Globus pallidus (tissue), 1 donor: ENCODE measurements around the gene PRKN.
"Not testable (repeated sequence)": the region's sequence is repeated elsewhere in the genome, so short reads cannot be mapped to it uniquely, and the experiment has no call there.

Source experiments
- DNase-seq: peaks from one replicate; pipeline ENCODE4 v3.0.0-alpha.2; 2015; ENCODE audit warnings: low spot score

The PRKN gene

GRCh38 chr6:161543684-161544309 is 1183.8 kb downstream of the PRKN start:
- DNase-seq, result no peak

GRCh38 chr6:161542346-161542980 is 1185.1 kb downstream of the PRKN start:
- DNase-seq, result no peak

- no peak for DNase-seq
Observed at GRCh38 chr6:161540532-161540931, 1187.0 kb downstream of the PRKN start.

- DNase-seq, result no peak
Observed at GRCh38 chr6:161536224-161536630, 1191.3 kb downstream of the PRKN start.

- no peak for DNase-seq
Observed at GRCh38 chr6:161534264-161534873, 1193.2 kb downstream of the PRKN start.

- DNase-seq, result no peak
Observed at GRCh38 chr6:161533266-161533665, 1194.3 kb downstream of the PRKN start.

GRCh38 chr6:161532536-161532935 is 1195.0 kb downstream of the PRKN start:
- DNase-seq, result no peak

- no peak for DNase-seq
Observed at GRCh38 chr6:161526794-161527193, 1200.8 kb downstream of the PRKN start.

- DNase-seq, result no peak
Observed at GRCh38 chr6:161523362-161523761, 1204.2 kb downstream of the PRKN start.

GRCh38 chr6:161522276-161522675 is 1205.3 kb downstream of the PRKN start:
- no peak for DNase-seq

GRCh38 chr6:161511447-161512095 is 1216.0 kb downstream of the PRKN start:
- no peak for DNase-seq

- DNase-seq, result no peak
Observed at GRCh38 chr6:161508341-161508740, 1219.2 kb downstream of the PRKN start.

- DNase-seq, result no peak
Observed at GRCh38 chr6:161507375-161507774, 1220.2 kb downstream of the PRKN start.

GRCh38 chr6:161503570-161503969 is 1224.0 kb downstream of the PRKN start:
- no peak for DNase-seq

GRCh38 chr6:161498881-161499280 is 1228.7 kb downstream of the PRKN start:
- no peak for DNase-seq

GRCh38 chr6:161498359-161498758 is 1229.2 kb downstream of the PRKN start:
- peak; percentile 13 for DNase-seq

- no peak for DNase-seq
Observed at GRCh38 chr6:161496941-161497340, 1230.6 kb downstream of the PRKN start.

- not testable (repeated sequence) for DNase-seq
Observed at GRCh38 chr6:161496271-161496670, 1231.3 kb downstream of the PRKN start.

GRCh38 chr6:161494566-161494965 is 1233.0 kb downstream of the PRKN start:
- no peak for DNase-seq

GRCh38 chr6:161493576-161494118 is 1233.9 kb downstream of the PRKN start:
- no peak for DNase-seq

GRCh38 chr6:161489626-161490306 is 1237.8 kb downstream of the PRKN start:
- no peak for DNase-seq

- no peak for DNase-seq
Observed at GRCh38 chr6:161487694-161488093, 1239.9 kb downstream of the PRKN start.
